NCI-H1417 (cell line): ENCODE data around the gene CRIP2.
A peak's percentile ranks its signal among the peaks of the same experiment; 100 is the strongest.

ENCODE experiments used
- DNase-seq, 3 experiments: peaks; one replicate each; lab custom pipeline; 2025; lab: John Stamatoyannopoulos, UW

The CRIP2 gene

DNA sequence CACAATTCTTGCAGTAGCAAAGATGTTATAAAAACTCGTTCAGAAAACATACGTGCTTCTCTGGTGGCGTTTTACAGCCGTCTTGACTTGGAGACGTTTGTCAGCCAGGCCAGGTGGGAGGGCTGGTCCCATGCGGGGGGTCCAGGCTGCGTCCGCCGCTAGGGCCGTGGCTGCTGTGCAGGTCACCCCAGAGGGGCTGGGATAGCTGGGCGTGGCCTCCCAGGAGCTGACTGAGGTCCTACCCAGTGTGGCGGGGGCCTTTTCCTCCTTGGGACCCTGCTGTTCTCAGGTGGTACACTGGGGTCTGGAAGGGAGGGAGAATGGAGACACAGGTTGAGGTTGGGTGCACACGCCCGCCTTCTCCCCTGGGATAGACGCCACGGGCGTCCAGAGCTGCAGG lies 29.8 kb upstream of the CRIP2 start:
- no peak for DNase-seq

GRCh38 chr14:105445290-105445689 lies 29.3 kb upstream of the CRIP2 start:
- DNase-seq, result no peak

- no peak for DNase-seq
These were observed 28.4 kb upstream of the CRIP2 start for GRCh38 chr14:105445901-105446845.

DNA sequence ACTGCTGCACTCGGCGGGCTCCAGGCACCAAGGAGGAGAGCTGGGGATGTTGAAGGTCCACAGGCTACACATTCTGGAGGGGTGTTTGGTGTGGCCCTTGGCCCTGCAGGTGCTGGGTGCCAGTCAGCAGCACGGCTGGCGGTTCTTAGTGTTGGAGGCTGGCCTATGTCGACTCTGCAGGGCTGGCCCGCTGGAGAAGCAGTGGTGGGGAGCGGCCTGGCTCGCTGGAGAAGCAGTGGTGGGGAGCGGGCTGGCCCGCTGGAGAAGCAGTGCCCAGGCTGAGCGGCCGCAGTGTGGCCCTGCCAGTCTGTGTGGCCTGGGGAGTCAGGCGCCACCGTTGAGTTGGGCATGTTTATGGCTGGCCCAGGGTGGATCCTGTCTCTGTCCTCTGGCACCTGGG lies 27.6 kb upstream of the CRIP2 start:
- DNase-seq, result no peak

DNA sequence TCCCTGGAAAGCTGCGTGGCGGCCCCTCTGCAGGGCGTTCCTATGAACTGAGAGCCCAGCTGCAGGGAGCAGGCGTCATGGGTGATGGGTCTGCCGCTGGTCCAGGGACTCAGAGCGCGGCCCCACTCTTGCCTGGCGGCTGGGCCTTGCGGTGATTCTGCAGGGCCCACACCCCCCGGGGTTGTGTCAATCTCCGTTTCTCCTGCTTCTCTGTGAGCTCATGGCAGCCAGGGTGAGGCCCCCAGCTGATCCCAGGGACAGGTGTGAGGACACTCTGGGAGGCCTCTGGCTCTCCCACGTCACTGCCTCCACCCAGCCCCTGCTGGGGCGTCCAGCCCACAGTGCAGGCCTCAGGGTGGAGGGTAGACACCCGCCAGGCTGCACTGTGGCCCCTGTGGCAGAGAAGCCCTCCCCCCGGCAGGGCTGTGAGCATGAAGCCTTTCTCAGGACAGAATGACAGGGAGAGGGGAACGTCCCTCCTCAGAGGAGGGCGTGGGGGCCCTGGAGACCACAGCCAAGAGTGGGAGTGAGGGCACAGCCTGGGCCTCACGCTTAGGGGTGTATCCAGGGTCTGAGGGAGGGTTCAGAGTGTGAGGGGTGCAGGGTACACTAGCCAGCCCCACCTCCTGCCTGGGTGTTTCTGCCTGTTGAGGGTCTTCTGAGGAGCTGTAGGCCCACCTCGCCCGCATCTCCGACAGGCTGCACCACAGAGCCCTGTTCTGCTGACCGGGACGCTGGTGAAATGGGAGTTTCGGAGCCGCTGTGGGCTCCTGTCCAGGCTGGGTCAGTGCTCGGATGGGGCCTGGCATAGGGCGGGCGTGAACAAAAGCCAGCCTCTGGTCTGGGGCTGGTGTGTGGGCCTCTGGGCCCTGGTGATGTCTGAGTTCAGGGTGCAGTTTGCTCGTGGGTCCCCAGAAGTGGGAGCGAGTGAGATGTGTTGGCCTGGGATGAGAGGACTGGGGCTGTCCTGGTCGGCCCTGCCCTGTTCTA lies 26.7 kb upstream of the CRIP2 start:
- peak in 2 of 3 experiments; percentile 73 to 82 for DNase-seq

DNA sequence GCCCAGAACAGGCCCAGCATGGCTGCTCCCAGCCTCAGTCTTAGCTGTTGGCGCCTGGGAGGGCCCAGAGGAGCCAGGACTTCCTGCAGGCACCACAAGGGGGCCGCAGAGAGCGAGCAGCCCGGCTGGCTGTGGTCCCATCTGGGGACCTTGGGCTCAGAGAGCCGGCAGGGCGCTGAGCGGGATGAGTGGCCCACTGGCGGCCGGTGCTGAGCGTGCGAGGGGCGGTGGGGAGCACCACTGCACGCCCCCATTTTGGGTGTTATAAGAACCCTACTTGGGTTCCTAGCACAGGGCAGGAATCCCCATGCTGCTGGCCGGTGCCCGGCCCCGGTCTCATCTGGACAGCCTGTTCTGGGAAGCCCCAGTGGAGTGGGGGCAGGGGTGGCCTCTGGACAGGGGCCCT lies 25.9 kb upstream of the CRIP2 start:
- DNase-seq, result peak in 1 of 3 experiments; percentile 27

- no peak for DNase-seq
These were observed 25.1 kb upstream of the CRIP2 start for GRCh38 chr14:105449276-105450122.

DNA sequence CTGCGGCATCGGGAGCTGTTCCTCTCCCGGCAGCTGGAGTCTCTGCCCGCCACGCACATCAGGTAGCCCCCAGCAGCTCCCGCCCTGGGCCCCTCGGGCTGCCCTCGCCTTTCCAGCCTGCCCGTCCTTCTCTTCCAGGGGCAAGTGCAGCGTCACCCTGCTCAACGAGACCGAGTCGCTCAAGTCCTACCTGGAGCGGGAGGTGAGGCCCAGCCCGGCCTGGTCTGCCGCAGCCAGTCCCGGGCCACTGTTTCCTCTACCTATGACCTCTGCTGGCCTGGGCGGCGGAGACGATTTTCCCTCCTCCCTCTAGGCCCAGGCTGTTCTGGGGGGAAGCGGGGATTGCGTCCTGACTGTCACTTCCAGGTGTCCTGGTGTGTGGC lies 24.5 kb upstream of the CRIP2 start:
- DNase-seq, result no peak

DNA sequence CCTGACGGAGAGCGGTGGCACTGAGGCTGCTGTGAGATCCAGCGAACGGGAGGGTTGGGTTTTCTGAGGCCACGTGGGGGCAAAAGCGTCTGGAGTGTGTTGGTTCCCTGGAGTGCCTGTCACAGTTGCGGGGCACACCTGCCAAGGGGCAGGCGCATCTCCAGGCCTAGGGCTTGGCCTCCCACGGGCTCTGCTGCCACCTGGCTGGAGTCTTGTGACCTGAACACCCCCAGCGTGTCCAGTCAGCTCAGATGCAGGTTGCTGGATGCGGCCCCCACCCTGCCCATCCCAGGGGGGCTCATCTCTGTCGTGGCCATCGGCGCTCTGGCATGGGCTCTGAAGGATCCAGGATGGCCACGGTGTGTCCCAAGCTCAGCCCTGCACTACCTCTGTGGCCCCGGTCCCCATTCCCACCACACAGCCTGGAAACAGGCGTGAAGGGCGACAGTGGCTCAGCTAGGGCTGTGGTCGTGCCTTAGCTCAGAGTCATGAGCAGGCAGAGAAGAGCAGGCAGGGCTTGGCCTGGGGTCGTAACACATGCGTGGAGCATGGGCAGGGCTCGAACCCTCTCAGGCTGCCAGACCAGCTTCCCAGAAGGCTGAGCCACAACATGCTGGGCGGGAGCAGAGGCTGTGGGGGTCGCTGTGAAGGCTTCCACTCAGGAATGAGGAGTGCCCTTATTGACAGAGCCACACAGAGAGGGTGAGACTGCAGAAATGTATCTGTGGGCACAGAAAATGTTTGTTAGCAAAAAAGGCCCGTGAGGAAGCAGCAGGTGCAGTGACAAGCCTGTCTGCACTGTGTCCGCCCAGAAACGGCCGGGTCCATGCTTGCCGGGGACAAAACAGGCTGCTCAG lies 23.5 kb upstream of the CRIP2 start:
- peak in 1 of 3 experiments; percentile 6 for DNase-seq

DNA sequence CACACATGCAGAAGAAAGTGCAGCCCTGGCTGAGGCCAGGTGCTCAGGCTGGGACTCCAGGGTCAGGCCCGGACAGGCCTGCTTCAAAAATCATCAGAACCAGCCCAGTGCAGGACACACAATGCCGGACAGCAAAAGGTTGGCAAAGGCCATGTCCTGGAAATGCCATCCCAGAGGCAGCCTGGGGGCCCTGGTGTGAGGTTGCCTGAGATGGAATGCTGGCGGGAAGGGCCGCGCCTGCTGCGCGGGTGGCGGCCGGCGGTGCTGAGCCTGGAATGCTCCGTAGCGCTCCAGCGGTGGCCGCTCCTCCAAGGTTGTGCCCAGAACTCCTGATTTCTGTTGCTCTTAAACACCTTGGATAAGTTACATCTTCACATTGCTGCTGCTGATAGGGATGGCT lies 21.7 kb upstream of the CRIP2 start:
- no peak for DNase-seq

DNA sequence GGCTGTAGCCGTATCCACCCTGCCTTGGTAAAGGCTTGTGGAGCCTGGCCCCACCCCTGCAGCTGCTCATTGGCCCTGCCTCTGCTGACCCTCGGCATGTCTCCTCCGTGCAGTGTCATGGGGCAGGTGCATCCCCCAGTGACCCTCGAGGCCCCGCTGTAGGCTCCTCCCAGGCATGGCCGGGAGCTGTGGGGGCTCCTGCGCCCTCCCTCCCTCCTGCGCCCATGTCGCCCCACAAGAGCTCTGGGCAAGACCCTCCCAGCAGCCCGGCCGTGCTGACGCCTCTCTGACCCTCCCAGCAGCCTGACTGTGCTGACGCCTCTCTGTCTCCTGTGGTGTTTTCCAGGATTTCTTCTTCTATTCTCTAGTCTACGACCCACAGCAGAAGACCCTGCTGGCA lies 20.8 kb upstream of the CRIP2 start:
- no peak for DNase-seq

DNA sequence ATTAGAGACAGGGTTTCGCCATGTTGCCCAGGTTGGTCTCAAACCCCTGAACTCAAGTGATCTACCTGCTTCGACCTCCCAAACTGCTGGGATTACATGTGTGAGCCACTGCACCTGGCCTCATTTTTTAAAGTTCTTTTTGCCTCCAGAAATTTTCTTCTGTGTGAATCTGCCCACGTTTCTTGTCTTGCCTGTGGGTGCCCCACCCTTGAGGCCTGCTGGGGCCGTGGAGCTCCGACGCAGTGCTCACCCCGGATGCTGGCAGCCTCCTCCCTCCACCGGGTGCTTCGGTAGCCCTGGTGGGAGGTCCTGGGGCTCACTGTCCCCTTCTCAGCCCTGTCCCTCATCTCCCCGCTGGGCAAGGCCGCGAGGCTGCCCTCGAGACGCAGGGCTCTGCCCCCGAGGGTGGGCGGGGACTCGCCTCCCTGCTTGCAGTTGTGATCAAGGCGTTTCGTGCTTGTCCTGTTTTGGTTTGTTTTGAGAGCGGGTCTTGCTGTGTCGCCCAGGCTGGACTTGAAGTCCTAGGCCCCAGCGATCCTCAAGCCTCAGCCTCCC lies 19.5 kb upstream of the CRIP2 start:
- no peak for DNase-seq

- no peak for DNase-seq
These were observed 18.6 kb upstream of the CRIP2 start for GRCh38 chr14:105455766-105456660.

GRCh38 chr14:105456736-105457617 lies 17.6 kb upstream of the CRIP2 start:
- no peak for DNase-seq

GRCh38 chr14:105458010-105458409 lies 16.6 kb upstream of the CRIP2 start:
- DNase-seq, result no peak

DNA sequence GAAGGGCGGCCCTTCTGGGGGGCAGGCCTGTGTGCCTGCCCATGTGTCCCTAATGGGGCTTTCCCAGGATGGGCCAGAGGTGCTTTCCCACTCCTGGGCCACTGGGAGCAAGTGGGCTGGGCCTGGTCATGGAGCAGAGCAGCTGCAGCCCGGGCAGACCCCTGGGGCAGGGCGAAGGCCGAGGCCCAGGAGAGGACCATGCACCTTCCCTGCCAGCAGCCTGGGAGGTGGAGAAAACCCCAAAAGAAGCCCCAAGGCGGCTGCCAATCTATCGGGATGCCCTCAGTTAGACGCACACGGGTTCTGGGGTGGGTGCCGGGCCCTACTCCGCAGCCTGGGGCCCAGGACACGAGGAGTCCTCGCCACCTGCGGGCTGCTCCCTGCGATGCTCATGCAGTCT lies 16.1 kb upstream of the CRIP2 start:
- DNase-seq, result no peak

GRCh38 chr14:105460116-105460515 lies 14.5 kb upstream of the CRIP2 start:
- no peak for DNase-seq

- DNase-seq, result no peak
These were observed 14.0 kb upstream of the CRIP2 start for GRCh38 chr14:105460616-105461015.
